SK-N-SH (cell line): Measurements from ENCODE around the gene ALKBH2. TPM values are rescaled to one million over a fixed set of nuclear protein-coding genes. Genes with fewer than 3 reads are reported as not detected.

Experiments used
- CTCF ChIA-PET: fragments of 300-600, 350-600 bp; formaldehyde crosslinking; extraction: SDS; loops from one replicate; lab custom pipeline; 2021; lab: Yijun Ruan, JAX
- POLR2A ChIA-PET: fragments of 350-600 bp; sonication (Branson Sonifier 250); formaldehyde crosslinking; extraction: SDS; loops from one replicate; lab custom pipeline; 2020; ENCODE audit warnings: antibody characterized with exemption, inconsistent platforms; lab: Yijun Ruan, JAX
- DNase-seq: peaks from one replicate; pipeline ENCODE4 v3.0.0; 2012
- H2AFZ ChIP-seq: fragments of 200-600 bp; sonication (generic); 2 replicates; pipeline ENCODE4 v1.8.1; 2016; ENCODE audit warnings: antibody characterized with exemption, mild to moderate bottlenecking, low read depth
- H3F3A ChIP-seq: fragments of 200-600 bp; sonication (generic); replicated peaks from 2 replicates; pipeline ENCODE3; 2016; ENCODE audit warnings: antibody characterized with exemption, mild to moderate bottlenecking; ENCODE audit not compliant: insufficient read depth
- H3K27ac ChIP-seq, 2 experiments: fragments of 200-500 bp in 1 of 2; fragments of 200-600 bp in 1 of 2; sonication (Bioruptor generic) in 1 of 2; sonication (generic), shearing (Covaris generic) in 1 of 2; 2 replicates each; pipeline versions ENCODE4 v1.5.1 to v1.6.1; 2014 to 2016; ENCODE audit warnings: low read depth in 2 of 2, inconsistent platforms in 1 of 2, low read length in 1 of 2, mild to moderate bottlenecking in 1 of 2, mixed read lengths in 1 of 2
- H3K27me3 ChIP-seq: fragments of 200-600 bp; sonication (generic), shearing (Covaris generic); 2 replicates; pipeline ENCODE4 v1.6.1; 2016; ENCODE audit warnings: mixed run types; ENCODE audit not compliant: insufficient read depth
- H3K36me3 ChIP-seq, 2 experiments: fragments of 200-500 bp in 1 of 2; fragments of 200-600 bp in 1 of 2; sonication (Bioruptor generic) in 1 of 2; sonication (generic) in 1 of 2; replicated peaks in 1 of 2; 2 replicates each; pipeline versions ENCODE3 to v1.5.1; 2014 to 2016; ENCODE audit warnings: low read length in 1 of 2, mild to moderate bottlenecking in 1 of 2; ENCODE audit not compliant: insufficient read depth in 2 of 2, control insufficient read depth in 1 of 2
- H3K4me1 ChIP-seq, 2 experiments: fragments of 200-500 bp in 1 of 2; fragments of 200-600 bp in 1 of 2; sonication (Bioruptor generic) in 1 of 2; sonication (generic), shearing (Covaris generic) in 1 of 2; 2 replicates each; pipeline versions ENCODE4 v1.5.1 to v1.6.1; 2014 to 2016; ENCODE audit warnings: low read depth in 1 of 2, low read length in 1 of 2, mixed run types in 1 of 2; ENCODE audit not compliant: insufficient read depth in 2 of 2, control insufficient read depth in 1 of 2
- H3K4me2 ChIP-seq: fragments of 200-600 bp; sonication (generic), shearing (Covaris generic); 2 replicates; pipeline ENCODE4 v1.6.1; 2017; ENCODE audit warnings: mixed run types
- H3K4me3 ChIP-seq, 2 experiments: fragments of 200-500 bp in 1 of 2; fragments of 200-600 bp in 1 of 2; sonication (Bioruptor generic) in 1 of 2; sonication (generic), shearing (Covaris generic) in 1 of 2; 2 replicates each; pipeline versions ENCODE4 v1.5.1 to v1.8.1; 2014 to 2016; ENCODE audit warnings: low read depth in 2 of 2, inconsistent platforms in 1 of 2, low read length in 1 of 2, mild to moderate bottlenecking in 1 of 2, mixed read lengths in 1 of 2, moderate library complexity in 1 of 2
- H3K79me2 ChIP-seq: fragments of 200-600 bp; sonication (generic); 2 replicates; pipeline ENCODE4 v1.8.1; 2017; ENCODE audit warnings: mild to moderate bottlenecking; ENCODE audit not compliant: insufficient read depth
- H3K9ac ChIP-seq: fragments of 200-600 bp; sonication (generic); 2 replicates; pipeline ENCODE4 v1.6.1; 2017; ENCODE audit warnings: mixed run types
- H3K9me2 ChIP-seq: fragments of 200-600 bp; sonication (generic); 2 replicates; pipeline ENCODE4 v1.6.1; 2017; ENCODE audit warnings: mixed run types
- H3K9me3 ChIP-seq: fragments of 200-600 bp; sonication (generic); 2 replicates; pipeline ENCODE4 v1.6.1; 2017; ENCODE audit warnings: mixed run types, mild to moderate bottlenecking, moderate library complexity
- H4K20me1 ChIP-seq: fragments of 200-600 bp; sonication (generic); 2 replicates; pipeline ENCODE4 v1.6.1; 2017; ENCODE audit warnings: mild to moderate bottlenecking, mixed run types; ENCODE audit not compliant: insufficient read depth
- ELF1 ChIP-seq: IDR thresholded peaks from 2 replicates; pipeline ENCODE4 v1.4.0; 2012
- EZH2phosphoT487 ChIP-seq: fragments of 200-600 bp; sonication (generic); IDR thresholded peaks from 2 replicates; pipeline ENCODE4 v1.6.1; 2017; ENCODE audit warnings: low read depth, mixed run types, mild to moderate bottlenecking, antibody characterized with exemption, moderate library complexity, borderline replicate concordance
- FOXM1 ChIP-seq: IDR thresholded peaks from 2 replicates; pipeline ENCODE4 v1.4.0; 2012; ENCODE audit warnings: low read depth, mild to moderate bottlenecking
- GABPA ChIP-seq: IDR thresholded peaks from 2 replicates; pipeline ENCODE4 v1.4.0; 2012; ENCODE audit warnings: low read depth, mild to moderate bottlenecking
- GATA2 ChIP-seq: sonication (generic); formaldehyde crosslinking; IDR thresholded peaks from 2 replicates; pipeline ENCODE4 v1.5.0; 2020; ENCODE audit warnings: mild to moderate bottlenecking, missing genetic modification reagents
- JUND ChIP-seq: IDR thresholded peaks from 2 replicates; pipeline ENCODE4 v1.4.0; 2012
- MEF2A ChIP-seq: IDR thresholded peaks from 2 replicates; pipeline ENCODE4 v1.4.0; 2012; ENCODE audit warnings: low read depth, borderline replicate concordance
- NFIC ChIP-seq: IDR thresholded peaks from 2 replicates; pipeline ENCODE4 v1.4.0; 2012; ENCODE audit warnings: borderline replicate concordance
- NRF1 ChIP-seq: IDR thresholded peaks from 2 replicates; pipeline ENCODE4 v1.6.1; 2012; ENCODE audit warnings: low read depth, mild to moderate bottlenecking, low read length
- POLR2AphosphoS5 ChIP-seq: IDR thresholded peaks from 2 replicates; pipeline ENCODE4 v1.6.1; 2012; ENCODE audit warnings: low read depth, low read length
- RCOR1 ChIP-seq: fragments of 150-350 bp; IDR thresholded peaks from 2 replicates; pipeline ENCODE4 v1.6.1; 2017; ENCODE audit warnings: antibody characterized with exemption, low read length
- RFX5 ChIP-seq: IDR thresholded peaks from 2 replicates; pipeline ENCODE4 v1.6.1; 2012; ENCODE audit warnings: mild to moderate bottlenecking, improper control_type of control experiment, low read length
- RXRA ChIP-seq: IDR thresholded peaks from 2 replicates; pipeline ENCODE4 v1.4.0; 2012; ENCODE audit warnings: low read depth, mild to moderate bottlenecking, borderline replicate concordance
- SIN3A ChIP-seq: IDR thresholded peaks from 2 replicates; pipeline ENCODE4 v1.6.1; 2012; ENCODE audit warnings: low read depth, mild to moderate bottlenecking, low read length, moderate library complexity, borderline replicate concordance
- SMC3 ChIP-seq: IDR thresholded peaks from 2 replicates; pipeline ENCODE4 v1.6.1; 2012; ENCODE audit warnings: low read depth, low read length, improper control_type of control experiment
- TEAD4 ChIP-seq: IDR thresholded peaks from 2 replicates; pipeline ENCODE4 v1.4.0; 2012; ENCODE audit warnings: mild to moderate bottlenecking, borderline replicate concordance; ENCODE audit not compliant: insufficient read depth
- YY1 ChIP-seq: IDR thresholded peaks from 2 replicates; pipeline ENCODE4 v1.4.0; 2012; ENCODE audit warnings: low read depth, mild to moderate bottlenecking
- WGBS: methylation state at CpG from one replicate; pipeline ENCODE4 v1.1.6; 2017; ENCODE audit warnings: low lambda C conversion rate; 5-methylcytosine and 5-hydroxymethylcytosine counted together
- polyA plus RNA-seq, 3 experiments: library from polyadenylated mRNA; depleted of rRNA; stranded (reverse); fragments of >200 nt; gene quantifications; 2 replicates each; pipeline ENCODE4 v1.2.3, GENCODE V29; 2012
- TF ChIP-seq, protein P1 (sequence below): IDR thresholded peaks from 2 replicates; pipeline ENCODE4 v1.4.0; 2012; ENCODE audit warnings: low read depth
- TF ChIP-seq, protein P2 (sequence below): fragments of 200-600 bp; sonication (generic); IDR thresholded peaks from 2 replicates; pipeline ENCODE4 v1.6.1; 2017; ENCODE audit warnings: antibody characterized with exemption, mild to moderate bottlenecking, moderate library complexity
- TF ChIP-seq, protein P3 (sequence below): IDR thresholded peaks from 2 replicates; pipeline ENCODE4 v1.4.0; 2012; ENCODE audit warnings: low read depth, borderline replicate concordance
- TF ChIP-seq, protein P4 (sequence below): IDR thresholded peaks from 2 replicates; pipeline ENCODE4 v1.4.0; 2012; ENCODE audit warnings: low read depth, borderline replicate concordance

Gene ALKBH2
- polyA plus RNA-seq, 1 of the 3 experiments (the other 2 are of a cell fraction), result 47.3 TPM

DNA sequence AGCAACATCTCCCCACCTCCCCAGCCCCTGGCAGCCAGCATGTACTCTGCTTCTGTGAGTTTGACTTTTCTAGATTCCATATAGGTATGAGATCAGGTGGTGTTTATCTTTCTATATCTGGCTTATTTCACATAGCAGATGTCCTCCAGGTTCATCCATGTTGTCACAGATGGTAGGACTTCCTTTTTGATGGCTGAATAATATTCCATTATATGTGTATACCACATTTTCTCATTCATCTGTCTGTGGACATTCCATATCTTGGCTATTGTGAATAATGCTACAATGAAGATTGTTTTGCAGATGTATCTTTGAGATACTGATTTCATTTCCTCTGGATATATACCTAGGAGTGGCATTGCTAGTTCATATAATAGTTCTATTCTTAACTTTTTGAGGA lies 18.4 kb downstream of the ALKBH2 start:
- no peaks in the 10 kb centered on the region for H3K4me1 ChIP-seq
- H3K9ac ChIP-seq, result no peak overlapping the region
- H3K4me3 ChIP-seq, result no peak overlapping the region
- POLR2A ChIA-PET, result no interaction called here
- TF ChIP-seq JUND (no peak), YY1 (no peak), RCOR1 (no peak), NRF1 (no peak), SIN3A (no peak), GATA2 (CRISPR knock-in tag) (no peak), TEAD4 (no peak), EZH2phosphoT487 (no peak)
- TF ChIP-seq, protein P1, sequence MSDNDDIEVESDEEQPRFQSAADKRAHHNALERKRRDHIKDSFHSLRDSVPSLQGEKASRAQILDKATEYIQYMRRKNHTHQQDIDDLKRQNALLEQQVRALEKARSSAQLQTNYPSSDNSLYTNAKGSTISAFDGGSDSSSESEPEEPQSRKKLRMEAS, result no peak
- H3K36me3 ChIP-seq, result peaks cover 38 to 46% of the 10 kb centered on the region in 2 experiments
- H3K27ac ChIP-seq, result no peak overlapping the region
- no peaks in the 10 kb centered on the region for H4K20me1 ChIP-seq
- no peaks in the 10 kb centered on the region for H3K27me3 ChIP-seq
- H3K79me2 ChIP-seq, result no peaks in the 10 kb centered on the region
- no peak overlapping the region for H3K4me2 ChIP-seq
- H2AFZ ChIP-seq, result no peak overlapping the region
- 0 out of 2 replicates have a peak, but pooled peaks cover 6% of the 10 kb centered on the region for H3K9me3 ChIP-seq
- CTCF ChIA-PET, result no interaction called here
- DNase-seq, result no peak
- H3F3A ChIP-seq, result peaks cover 3% of the 10 kb centered on the region
- H3K9me2 ChIP-seq, result no peaks in the 10 kb centered on the region

DNA sequence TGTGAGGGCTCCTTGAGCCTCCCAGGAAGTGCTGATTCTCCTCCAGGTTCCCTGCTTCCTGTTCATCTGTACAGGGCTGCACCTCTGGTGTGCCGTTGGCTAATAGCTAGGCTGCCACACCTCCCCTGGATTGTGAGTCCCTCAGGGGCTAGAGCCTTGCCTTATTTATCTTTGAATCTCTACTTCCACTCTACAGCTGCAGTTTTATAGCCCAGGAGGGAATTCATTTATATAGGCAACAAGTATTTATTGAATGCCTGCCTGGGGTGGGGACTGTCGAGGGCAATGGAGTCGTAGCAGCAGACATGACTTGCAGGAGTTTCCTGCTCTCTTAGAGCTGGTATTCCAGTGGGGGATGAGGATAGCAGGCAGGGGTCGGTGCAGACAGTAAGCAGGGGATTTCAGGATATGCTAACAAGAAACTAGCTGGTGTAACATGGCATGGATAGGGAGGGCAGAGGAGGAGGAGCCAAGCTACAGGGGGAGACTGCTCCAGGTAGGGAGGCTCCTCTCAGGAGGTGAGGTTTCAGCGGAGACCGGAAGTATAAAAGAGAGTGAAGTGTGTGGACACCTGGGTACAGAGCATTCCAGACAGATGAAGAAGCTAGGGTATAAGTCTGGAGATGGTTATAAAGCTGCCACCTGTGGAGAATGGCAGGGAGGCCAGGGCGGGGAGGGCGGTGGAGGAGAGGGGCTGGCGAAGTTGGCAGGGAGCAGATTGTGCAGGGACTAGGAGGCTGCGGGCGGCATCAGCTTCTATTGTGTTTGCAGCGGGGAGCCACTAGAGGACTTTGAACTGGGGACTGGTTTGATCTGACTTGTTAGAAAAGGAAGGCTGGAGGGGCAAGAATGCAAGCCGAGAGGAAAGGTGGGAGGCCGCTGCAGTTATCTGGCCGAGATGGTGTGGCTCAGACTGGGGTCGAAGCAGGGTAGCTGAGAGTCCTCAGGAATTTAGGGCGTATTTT lies 23.7 kb downstream of the ALKBH2 start:
- Histone ChIP-seq H4K20me1 (no peaks in the 10 kb centered on the region), H3F3A (no peaks in the 10 kb centered on the region), H3K9me2 (no peaks in the 10 kb centered on the region), H3K4me3 (no peak overlapping the region), H3K9ac (no peak overlapping the region), H3K9me3 (no peaks in the 10 kb centered on the region), H3K4me2 (no peak overlapping the region), H2AFZ (no peak overlapping the region), H3K27me3 (no peaks in the 10 kb centered on the region), H3K27ac (no peak overlapping the region), H3K4me1 (no peaks in the 10 kb centered on the region), H3K79me2 (no peaks in the 10 kb centered on the region), H3K36me3 (peaks cover 26 to 48% of the 10 kb centered on the region in 2 experiments)
- POLR2A ChIA-PET, result no interaction called here
- no peak for DNase-seq
- CTCF ChIA-PET, result interaction anchor here (2.7 kb wide), 1 partner anchor 23 kb away, joined by 8 read pairs; the partner anchor contains the start of gene ALKBH2
- 94% methylated on average over 17 of the region's 17 CpGs for WGBS
- no peak for TF ChIP-seq RXRA
- no peak for TF ChIP-seq MEF2A
- TF ChIP-seq, protein P2, sequence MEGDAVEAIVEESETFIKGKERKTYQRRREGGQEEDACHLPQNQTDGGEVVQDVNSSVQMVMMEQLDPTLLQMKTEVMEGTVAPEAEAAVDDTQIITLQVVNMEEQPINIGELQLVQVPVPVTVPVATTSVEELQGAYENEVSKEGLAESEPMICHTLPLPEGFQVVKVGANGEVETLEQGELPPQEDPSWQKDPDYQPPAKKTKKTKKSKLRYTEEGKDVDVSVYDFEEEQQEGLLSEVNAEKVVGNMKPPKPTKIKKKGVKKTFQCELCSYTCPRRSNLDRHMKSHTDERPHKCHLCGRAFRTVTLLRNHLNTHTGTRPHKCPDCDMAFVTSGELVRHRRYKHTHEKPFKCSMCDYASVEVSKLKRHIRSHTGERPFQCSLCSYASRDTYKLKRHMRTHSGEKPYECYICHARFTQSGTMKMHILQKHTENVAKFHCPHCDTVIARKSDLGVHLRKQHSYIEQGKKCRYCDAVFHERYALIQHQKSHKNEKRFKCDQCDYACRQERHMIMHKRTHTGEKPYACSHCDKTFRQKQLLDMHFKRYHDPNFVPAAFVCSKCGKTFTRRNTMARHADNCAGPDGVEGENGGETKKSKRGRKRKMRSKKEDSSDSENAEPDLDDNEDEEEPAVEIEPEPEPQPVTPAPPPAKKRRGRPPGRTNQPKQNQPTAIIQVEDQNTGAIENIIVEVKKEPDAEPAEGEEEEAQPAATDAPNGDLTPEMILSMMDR, result no peak
- TF ChIP-seq, protein P3, sequence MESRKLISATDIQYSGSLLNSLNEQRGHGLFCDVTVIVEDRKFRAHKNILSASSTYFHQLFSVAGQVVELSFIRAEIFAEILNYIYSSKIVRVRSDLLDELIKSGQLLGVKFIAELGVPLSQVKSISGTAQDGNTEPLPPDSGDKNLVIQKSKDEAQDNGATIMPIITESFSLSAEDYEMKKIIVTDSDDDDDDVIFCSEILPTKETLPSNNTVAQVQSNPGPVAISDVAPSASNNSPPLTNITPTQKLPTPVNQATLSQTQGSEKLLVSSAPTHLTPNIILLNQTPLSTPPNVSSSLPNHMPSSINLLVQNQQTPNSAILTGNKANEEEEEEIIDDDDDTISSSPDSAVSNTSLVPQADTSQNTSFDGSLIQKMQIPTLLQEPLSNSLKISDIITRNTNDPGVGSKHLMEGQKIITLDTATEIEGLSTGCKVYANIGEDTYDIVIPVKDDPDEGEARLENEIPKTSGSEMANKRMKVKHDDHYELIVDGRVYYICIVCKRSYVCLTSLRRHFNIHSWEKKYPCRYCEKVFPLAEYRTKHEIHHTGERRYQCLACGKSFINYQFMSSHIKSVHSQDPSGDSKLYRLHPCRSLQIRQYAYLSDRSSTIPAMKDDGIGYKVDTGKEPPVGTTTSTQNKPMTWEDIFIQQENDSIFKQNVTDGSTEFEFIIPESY, result no peak
- TF ChIP-seq YY1, result no peak
- TF ChIP-seq, protein P1, result no peak
- no peak for TF ChIP-seq ELF1
- TF ChIP-seq JUND, result no peak
- no peak for TF ChIP-seq GATA2 (CRISPR knock-in tag)
- TF ChIP-seq NFIC, result no peak
- TF ChIP-seq FOXM1, result no peak
- no peak for TF ChIP-seq GABPA
- TF ChIP-seq SMC3, result no peak
- TF ChIP-seq RFX5, result no peak
- TF ChIP-seq TEAD4, result no peak
- TF ChIP-seq, protein P4, sequence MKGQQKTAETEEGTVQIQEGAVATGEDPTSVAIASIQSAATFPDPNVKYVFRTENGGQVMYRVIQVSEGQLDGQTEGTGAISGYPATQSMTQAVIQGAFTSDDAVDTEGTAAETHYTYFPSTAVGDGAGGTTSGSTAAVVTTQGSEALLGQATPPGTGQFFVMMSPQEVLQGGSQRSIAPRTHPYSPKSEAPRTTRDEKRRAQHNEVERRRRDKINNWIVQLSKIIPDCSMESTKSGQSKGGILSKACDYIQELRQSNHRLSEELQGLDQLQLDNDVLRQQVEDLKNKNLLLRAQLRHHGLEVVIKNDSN, result no peak
- no peak for TF ChIP-seq POLR2AphosphoS5
